HG03378 (cell line): Measurements from ENCODE around the gene RUSC2.
"Not testable (repeated sequence)": the region's sequence is repeated elsewhere in the genome, so short reads cannot be mapped to it uniquely, and the experiment has no call there.

Experiments
- ATAC-seq: cut with Tn5 transposase; IDR thresholded peaks from one replicate; pipeline ENCODE4 v1.9.1; 2021; ENCODE audit warnings: mild to moderate bottlenecking, moderate library complexity; ENCODE audit not compliant: unreplicated experiment

Gene RUSC2

GRCh38 chr9:35489313-35490154 is at the start of gene RUSC2:
TSS of gene RUSC2 (plus strand) at chr9:35490111. CDS start at chr9:35546522, 56,411 bp downstream.
- no peak for ATAC-seq

GRCh38 chr9:35446012-35446411 is 43.9 kb upstream of the RUSC2 start:
- ATAC-seq = no peak

- ATAC-seq = no peak
These were observed 41.4 kb upstream of the RUSC2 start for GRCh38 chr9:35448496-35448895.

GRCh38 chr9:35452481-35452880 is 37.4 kb upstream of the RUSC2 start:
- ATAC-seq = no peak

- no peak for ATAC-seq
These were observed 36.1 kb upstream of the RUSC2 start for GRCh38 chr9:35453786-35454185.

GRCh38 chr9:35464141-35465025 is 25.5 kb upstream of the RUSC2 start:
- ATAC-seq = no peak

- ATAC-seq = no peak
These were observed 19.6 kb upstream of the RUSC2 start for GRCh38 chr9:35470340-35470739.

- ATAC-seq = no peak
These were observed 19.0 kb upstream of the RUSC2 start for GRCh38 chr9:35470894-35471293.

GRCh38 chr9:35476596-35476995 is 13.3 kb upstream of the RUSC2 start:
- no peak for ATAC-seq

GRCh38 chr9:35477211-35477855 is 12.6 kb upstream of the RUSC2 start:
- ATAC-seq = not testable (repeated sequence)

GRCh38 chr9:35478871-35479270 is 11.0 kb upstream of the RUSC2 start:
- no peak for ATAC-seq

- ATAC-seq = no peak
These were observed 8.4 kb upstream of the RUSC2 start for GRCh38 chr9:35481347-35481975.

- no peak for ATAC-seq
These were observed 7.8 kb upstream of the RUSC2 start for GRCh38 chr9:35482071-35482470.

GRCh38 chr9:35484406-35484805 is 5.5 kb upstream of the RUSC2 start:
- ATAC-seq = no peak

- ATAC-seq = no peak
These were observed 2.8 kb upstream of the RUSC2 start for GRCh38 chr9:35487081-35487480.

- ATAC-seq = no peak
These were observed 1.9 kb upstream of the RUSC2 start for GRCh38 chr9:35488021-35488420.

GRCh38 chr9:35488566-35489312 is 1.2 kb upstream of the RUSC2 start:
- ATAC-seq = no peak

GRCh38 chr9:35490155-35490909 is 421 bp downstream of the RUSC2 start:
- ATAC-seq = no peak

- no peak for ATAC-seq
These were observed 1.1 kb downstream of the RUSC2 start for GRCh38 chr9:35490910-35491465.
